ENCODE results near the gene C19orf67. TPM values are rescaled to one million over a fixed set of nuclear protein-coding genes. Genes with fewer than 3 reads are reported as not detected.

C19orf67 gene
- total and polyA plus RNA-seq, 2 donors (not counting 1 experiment from before 2014, with no cell fraction given) = 1.2 TPM; not detected in 1

DNA sequence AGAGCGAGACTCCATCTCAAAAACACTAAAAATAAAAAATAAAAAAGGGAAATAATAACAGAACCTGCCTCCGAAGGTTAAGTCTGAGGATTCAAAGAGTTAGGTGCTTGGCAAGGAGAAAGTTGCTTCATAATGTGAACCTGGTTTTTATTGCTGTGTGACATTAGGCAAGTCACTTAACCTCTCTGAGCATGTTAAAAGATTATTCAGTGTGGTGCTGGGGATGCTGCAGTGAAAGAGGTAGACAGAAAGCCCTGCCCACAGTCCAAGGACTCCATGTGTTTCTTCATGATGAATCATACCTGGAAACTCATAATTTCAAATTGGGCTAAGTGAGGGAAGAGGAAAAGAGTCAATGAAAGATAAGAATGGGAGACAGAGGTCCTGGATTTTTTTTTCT lies 51.6 kb downstream of the C19orf67 start:
- Histone ChIP-seq H4K20me1 (ENCODE audit: control insufficient read depth, insufficient read depth, low read length, poor library complexity, severe bottlenecking) (peaks cover 15% of the 10 kb centered on the region), H3K79me2 (ENCODE audit: control insufficient read depth, insufficient read depth, low read length) (peaks cover 34% of the 10 kb centered on the region), H3K9me3 (ENCODE audit: control extremely low read depth in 1 of 3, control insufficient read depth in 2 of 3, insufficient read depth in 1 of 3, low read length in 2 of 3) (peaks cover 0 to 5% (median 0%) of the 10 kb centered on the region in 3 donors), H3K4me1 (ENCODE audit: control insufficient read depth in 2 of 2, insufficient read depth in 2 of 2, low read length in 2 of 2) (peaks cover 10 to 28% of the 10 kb centered on the region in 2 donors), H3K36me3 (replicated peaks in 1 of 2; ENCODE audit: control extremely low read depth in 1 of 2, control insufficient read depth in 1 of 2, extremely low read depth in 1 of 2, insufficient read depth in 2 of 2, low read length in 1 of 2) (peaks cover 2 to 25% of the 10 kb centered on the region in 2 experiments), H3K4me2 (replicated peaks; ENCODE audit: low read depth, low read length, poor library complexity, severe bottlenecking) (no peak overlapping the region), H3K27me3 (replicated peaks in 1 of 4; ENCODE audit: control extremely low read depth in 1 of 4, control insufficient read depth in 3 of 4, insufficient read depth in 4 of 4, low read length in 3 of 4) (no peaks in the 10 kb centered on the region), H3K9ac (ENCODE audit: low read length) (no peak overlapping the region), H3K27ac (ENCODE audit: low read length in 2 of 2) (peak overlapping the region in 1 of 2 donors; percentile 9), H3K4me3 (ENCODE audit: control extremely low read depth in 1 of 5, extremely low read depth in 1 of 5, insufficient read depth in 1 of 5, low read depth in 2 of 5, low read length in 4 of 5) (no peak overlapping the region), H2AFZ (ENCODE audit: insufficient read depth, low read depth, low read length, poor library complexity, severe bottlenecking) (no peak overlapping the region)
- intact Hi-C loops (cut with micrococcal nuclease) = loop anchor here (2.0 kb wide), 1 partner anchor 81 kb away; the partner anchor contains the start of gene DCAF15
- no peak overlapping the region for H3K27ac Mint-ChIP-seq
- TF ChIP-seq, protein P1, sequence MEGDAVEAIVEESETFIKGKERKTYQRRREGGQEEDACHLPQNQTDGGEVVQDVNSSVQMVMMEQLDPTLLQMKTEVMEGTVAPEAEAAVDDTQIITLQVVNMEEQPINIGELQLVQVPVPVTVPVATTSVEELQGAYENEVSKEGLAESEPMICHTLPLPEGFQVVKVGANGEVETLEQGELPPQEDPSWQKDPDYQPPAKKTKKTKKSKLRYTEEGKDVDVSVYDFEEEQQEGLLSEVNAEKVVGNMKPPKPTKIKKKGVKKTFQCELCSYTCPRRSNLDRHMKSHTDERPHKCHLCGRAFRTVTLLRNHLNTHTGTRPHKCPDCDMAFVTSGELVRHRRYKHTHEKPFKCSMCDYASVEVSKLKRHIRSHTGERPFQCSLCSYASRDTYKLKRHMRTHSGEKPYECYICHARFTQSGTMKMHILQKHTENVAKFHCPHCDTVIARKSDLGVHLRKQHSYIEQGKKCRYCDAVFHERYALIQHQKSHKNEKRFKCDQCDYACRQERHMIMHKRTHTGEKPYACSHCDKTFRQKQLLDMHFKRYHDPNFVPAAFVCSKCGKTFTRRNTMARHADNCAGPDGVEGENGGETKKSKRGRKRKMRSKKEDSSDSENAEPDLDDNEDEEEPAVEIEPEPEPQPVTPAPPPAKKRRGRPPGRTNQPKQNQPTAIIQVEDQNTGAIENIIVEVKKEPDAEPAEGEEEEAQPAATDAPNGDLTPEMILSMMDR (IDR thresholded peaks at IDR 0.05) = no peak
- no peak for TF ChIP-seq EZH2 (IDR thresholded peaks at IDR 0.05; ENCODE audit: borderline replicate concordance, insufficient read depth, low read depth, low read length, poor library complexity, severe bottlenecking)
- ChIA-PET CTCF (interaction anchor here (2.7 kb wide), 1 partner anchor 38 kb away, joined by 12 read pairs; the partner anchor contains the start of gene MISP3), POLR2A (interaction anchor here (0.7 kb wide), 1 partner anchor 67 kb away, joined by 3 read pairs; no protein-coding TSS in a partner anchor)
- no peaks in the 10 kb centered on the region for H3K9me3 Mint-ChIP-seq (ENCODE audit: insufficient read depth)
- DNase-seq = no peak
- no peak for ATAC-seq (ENCODE audit: low read depth)
- H3K27me3 Mint-ChIP-seq = no peaks in the 10 kb centered on the region
- WGBS (ENCODE audit: insufficient coverage) = no CpG with 5 or more reads among the region's 2 CpGs
- peak overlapping the region; percentile 21 for H3K4me3 Mint-ChIP-seq
- H3K4me1 Mint-ChIP-seq = peaks cover 27% of the 10 kb centered on the region

All from B cell (primary cell).